GM19099 (cell line): ENCODE measurements around the gene CHRNG.

Experiments
- POLR2A ChIP-seq: IDR thresholded peaks from 3 replicates; pipeline ENCODE4 v1.6.1; 2011; ENCODE audit warnings: low read depth; ENCODE audit not compliant: insufficient read length; ENCODE audit errors: extremely low read depth

Gene CHRNG

DNA sequence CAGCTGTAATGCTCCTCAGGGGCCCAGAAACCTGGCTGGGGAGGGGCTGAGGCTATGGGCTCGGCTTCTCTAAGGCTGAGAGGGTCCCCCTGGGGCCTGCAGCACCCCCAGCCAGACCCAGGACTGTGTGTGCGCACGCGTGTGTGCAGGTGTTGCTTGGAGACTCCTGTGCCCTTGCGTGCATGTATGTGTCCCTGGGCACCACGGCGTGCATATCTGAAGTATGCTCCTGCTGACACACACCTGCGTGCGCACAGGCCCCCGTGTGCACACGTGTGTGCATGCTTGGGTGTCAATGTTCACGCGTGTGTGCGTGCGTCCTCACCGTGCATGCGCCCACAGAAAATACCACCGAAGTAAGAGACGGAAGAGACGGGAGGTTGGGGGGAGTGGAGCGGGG, 37.0 kb upstream of the CHRNG start:
- TF ChIP-seq POLR2A, result no peak

- TF ChIP-seq POLR2A, result no peak
Measured at GRCh38 chr2:232502911-232503808, 36.3 kb upstream of the CHRNG start.

DNA sequence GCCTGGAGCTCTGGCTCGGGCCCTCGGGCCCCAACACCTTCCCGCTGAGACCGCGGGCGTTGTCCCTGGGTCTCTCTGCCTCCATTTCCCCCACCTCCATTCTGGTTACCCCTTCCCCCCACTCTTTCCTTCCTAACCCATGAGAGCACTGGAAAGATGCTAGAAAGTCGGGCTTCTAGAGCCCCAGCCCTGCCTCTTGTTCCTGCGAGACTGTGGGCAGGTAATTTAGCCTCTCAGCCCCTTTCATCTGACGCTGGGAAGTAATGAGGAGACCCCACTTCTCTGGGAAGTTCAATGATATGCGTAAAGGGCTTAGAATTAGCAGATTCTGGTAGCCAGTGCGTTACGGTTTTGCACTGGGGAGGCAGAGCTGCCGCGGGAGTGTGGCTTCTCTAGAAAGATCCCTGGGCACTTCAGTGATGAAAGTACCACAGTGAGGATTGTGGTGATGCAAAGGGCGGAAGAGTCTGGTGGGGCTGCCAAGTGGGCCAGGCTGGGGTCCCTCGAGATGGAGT, 35.6 kb upstream of the CHRNG start:
- TF ChIP-seq POLR2A, result no peak

GRCh38 chr2:232504438-232504837, 35.1 kb upstream of the CHRNG start:
- no peak for TF ChIP-seq POLR2A

DNA sequence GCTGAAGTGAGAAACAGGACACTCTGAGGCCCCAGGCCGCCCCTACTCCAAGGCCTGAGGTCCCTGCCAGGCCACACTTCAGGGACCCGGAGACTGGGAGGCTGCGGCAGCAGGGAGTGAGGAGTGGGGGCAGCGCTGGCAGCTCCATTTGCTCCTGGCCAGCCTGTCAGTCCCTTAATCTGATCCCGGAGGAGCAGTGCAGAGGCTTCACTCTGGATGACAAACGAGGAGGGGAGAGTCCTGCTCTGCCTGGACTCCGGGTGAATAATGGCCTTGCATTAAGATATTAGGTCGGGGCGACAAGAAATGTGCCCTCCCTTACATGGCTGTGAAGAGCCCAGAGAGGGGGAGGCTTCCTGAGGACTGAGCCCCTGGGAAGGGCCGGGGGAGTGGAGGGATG, 33.6 kb upstream of the CHRNG start:
- no peak for TF ChIP-seq POLR2A

DNA sequence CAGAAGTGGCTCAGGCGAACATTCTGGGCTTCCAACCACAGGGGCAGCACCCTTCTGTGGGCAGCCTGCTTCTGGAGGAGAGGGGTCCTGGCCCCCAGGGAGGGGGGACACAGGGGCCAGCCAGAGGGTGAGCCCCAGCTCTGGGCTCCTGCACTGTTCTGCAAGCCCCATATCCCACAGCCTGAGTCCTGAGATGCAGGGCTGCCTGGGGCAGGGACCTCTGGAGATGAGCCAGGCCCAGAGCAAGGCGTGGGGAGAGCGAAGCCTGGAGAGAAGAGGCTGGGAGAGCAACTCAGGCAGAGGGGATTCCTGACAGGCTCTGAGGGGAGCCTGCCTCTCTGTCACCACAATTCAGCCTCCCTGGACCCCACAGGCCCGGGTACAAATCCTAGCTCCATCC, 32.8 kb upstream of the CHRNG start:
- TF ChIP-seq POLR2A, result no peak

GRCh38 chr2:232508251-232508650, 31.2 kb upstream of the CHRNG start:
- no peak for TF ChIP-seq POLR2A

- no peak for TF ChIP-seq POLR2A
Measured at GRCh38 chr2:232511336-232511890, 28.1 kb upstream of the CHRNG start.

GRCh38 chr2:232512602-232513001, 26.9 kb upstream of the CHRNG start:
- no peak for TF ChIP-seq POLR2A

DNA sequence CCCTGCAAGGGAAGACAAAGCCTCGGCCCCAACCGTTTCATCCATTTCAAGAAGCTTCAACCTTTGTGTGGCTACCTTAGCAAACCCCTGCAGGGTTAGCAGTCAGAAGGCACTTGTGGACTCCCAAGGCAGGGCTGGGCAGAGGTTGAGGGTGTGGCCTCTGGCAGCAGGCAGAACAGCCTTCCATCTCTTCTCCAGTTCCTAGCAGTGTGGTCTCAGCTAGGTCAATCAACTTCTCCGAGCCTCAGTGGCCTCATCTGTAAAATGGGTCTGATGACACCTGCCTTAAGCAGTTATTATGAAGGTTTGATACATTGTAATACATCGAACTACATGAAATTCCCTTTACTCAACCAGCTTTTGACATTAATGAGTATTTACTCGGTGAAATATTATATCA, 26.1 kb upstream of the CHRNG start:
- no peak for TF ChIP-seq POLR2A

GRCh38 chr2:232515639-232516038, 23.9 kb upstream of the CHRNG start:
- TF ChIP-seq POLR2A, result no peak

- no peak for TF ChIP-seq POLR2A
Measured at GRCh38 chr2:232516551-232516950, 22.9 kb upstream of the CHRNG start.

DNA sequence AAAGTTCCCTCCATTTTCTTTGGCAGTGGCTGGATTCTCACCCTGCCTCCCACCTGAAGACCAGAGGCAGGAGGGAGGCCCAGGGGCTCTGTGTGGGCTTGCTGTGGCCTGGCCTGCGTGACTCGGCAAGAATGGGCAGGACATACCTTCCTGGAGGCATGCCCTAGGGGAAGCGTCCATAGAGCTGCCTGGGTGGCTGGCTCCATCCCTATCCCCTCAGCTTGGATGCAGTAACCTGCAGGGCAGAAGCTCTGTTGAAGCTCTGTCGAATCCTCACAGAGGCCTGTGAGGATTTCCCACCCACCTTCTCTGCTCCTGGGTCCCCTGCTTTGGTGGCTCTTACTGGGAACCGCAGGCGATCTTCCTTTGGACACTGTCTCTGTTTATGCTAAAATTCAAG, 20.6 kb upstream of the CHRNG start:
- no peak for TF ChIP-seq POLR2A

GRCh38 chr2:232519581-232520438, 19.7 kb upstream of the CHRNG start, which contains the start of gene PRSS56:
TSS of gene PRSS56 (plus strand) at chr2:232520388. CDS start at chr2:232520599, 211 bp downstream.
- no peak for TF ChIP-seq POLR2A

DNA sequence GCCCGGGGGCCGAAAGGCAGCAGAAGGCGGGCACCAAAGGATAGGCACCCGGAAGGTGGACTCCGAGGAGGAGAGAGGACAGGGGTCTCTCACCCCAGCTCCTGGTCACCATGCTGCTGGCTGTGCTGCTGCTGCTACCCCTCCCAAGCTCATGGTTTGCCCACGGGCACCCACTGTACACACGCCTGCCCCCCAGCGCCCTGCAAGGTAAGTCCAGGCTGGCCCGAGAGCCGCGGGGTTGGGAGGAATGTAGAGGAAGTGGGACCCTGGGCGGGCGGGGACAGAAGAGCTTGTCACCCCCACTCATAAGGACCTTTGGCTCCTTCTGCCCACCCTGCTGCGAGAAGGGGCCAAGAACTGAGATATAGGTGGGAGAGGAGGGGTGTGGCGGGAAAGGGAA, 19.0 kb upstream of the CHRNG start:
- TF ChIP-seq POLR2A, result no peak
